ENCODE measurements around the gene TERT.

DNA sequence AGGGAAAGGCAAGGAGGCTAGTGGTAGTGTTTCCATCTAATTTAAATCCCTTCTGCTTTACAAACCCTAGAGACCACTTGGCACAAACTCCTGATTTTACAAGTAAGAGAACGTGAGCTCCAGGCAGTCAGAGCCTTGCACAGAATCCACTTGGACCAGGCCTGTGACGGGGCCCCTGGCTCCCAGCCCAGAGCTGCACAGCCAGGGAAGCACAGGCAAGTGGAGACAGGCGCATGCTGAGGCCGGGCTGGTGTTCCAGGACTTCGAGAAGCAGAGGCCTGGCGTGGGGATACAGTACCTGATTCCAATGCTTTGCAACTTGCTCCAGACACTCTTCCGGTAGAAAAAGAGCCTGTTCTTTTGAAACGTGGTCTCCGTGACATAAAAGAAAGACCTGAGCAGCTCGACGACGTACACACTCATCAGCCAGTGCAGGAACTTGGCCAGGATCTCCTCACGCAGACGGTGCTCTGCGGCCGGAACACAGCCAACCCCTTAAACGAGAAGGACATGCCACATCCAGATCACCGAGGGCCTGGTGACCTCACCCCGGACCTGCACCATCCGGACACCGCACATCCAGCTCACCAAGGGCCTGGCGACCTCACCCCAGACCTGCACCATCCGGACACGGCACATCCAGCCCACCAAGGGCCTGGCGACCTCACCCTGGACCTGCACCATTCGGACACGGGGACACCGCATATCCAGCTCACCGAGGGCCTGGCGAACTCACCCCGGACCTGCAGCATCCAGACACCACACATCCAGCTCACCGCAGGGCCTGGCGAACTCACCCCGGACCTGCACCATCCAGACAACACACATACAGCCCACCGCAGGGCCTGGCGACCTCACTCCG, 12.5 kb downstream of the TERT start:
- no peak for TF ChIP-seq EZH2phosphoT487 (conservative IDR thresholded peaks at IDR 0.05; ENCODE audit: low read length)
- TF ChIP-seq, protein P1, sequence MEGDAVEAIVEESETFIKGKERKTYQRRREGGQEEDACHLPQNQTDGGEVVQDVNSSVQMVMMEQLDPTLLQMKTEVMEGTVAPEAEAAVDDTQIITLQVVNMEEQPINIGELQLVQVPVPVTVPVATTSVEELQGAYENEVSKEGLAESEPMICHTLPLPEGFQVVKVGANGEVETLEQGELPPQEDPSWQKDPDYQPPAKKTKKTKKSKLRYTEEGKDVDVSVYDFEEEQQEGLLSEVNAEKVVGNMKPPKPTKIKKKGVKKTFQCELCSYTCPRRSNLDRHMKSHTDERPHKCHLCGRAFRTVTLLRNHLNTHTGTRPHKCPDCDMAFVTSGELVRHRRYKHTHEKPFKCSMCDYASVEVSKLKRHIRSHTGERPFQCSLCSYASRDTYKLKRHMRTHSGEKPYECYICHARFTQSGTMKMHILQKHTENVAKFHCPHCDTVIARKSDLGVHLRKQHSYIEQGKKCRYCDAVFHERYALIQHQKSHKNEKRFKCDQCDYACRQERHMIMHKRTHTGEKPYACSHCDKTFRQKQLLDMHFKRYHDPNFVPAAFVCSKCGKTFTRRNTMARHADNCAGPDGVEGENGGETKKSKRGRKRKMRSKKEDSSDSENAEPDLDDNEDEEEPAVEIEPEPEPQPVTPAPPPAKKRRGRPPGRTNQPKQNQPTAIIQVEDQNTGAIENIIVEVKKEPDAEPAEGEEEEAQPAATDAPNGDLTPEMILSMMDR (IDR thresholded peaks at IDR 0.05; ENCODE audit: insufficient read depth, low read length, poor library complexity, severe bottlenecking): no peak
